ENCODE results near the gene SPATA3.

DNA sequence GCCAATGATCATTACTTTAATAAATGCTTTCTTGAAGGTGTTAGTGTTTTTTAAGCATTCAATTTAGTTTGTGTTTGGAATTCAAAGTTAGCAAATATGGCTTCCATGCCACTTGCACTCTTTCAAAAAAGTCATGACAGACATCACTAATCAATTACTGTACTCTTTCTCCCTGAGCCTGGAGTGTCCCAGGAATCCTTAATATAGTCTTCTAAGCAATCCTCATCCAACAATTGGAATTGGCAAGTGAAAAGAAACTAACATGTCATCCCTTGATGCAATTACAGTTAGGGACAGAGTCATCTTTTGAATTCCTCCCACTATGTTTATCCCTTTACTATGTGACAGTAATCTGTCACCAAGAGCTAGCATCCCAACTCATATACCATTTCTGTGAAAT lies 41.2 kb upstream of the SPATA3 start:
- TF ChIP-seq, protein P1, sequence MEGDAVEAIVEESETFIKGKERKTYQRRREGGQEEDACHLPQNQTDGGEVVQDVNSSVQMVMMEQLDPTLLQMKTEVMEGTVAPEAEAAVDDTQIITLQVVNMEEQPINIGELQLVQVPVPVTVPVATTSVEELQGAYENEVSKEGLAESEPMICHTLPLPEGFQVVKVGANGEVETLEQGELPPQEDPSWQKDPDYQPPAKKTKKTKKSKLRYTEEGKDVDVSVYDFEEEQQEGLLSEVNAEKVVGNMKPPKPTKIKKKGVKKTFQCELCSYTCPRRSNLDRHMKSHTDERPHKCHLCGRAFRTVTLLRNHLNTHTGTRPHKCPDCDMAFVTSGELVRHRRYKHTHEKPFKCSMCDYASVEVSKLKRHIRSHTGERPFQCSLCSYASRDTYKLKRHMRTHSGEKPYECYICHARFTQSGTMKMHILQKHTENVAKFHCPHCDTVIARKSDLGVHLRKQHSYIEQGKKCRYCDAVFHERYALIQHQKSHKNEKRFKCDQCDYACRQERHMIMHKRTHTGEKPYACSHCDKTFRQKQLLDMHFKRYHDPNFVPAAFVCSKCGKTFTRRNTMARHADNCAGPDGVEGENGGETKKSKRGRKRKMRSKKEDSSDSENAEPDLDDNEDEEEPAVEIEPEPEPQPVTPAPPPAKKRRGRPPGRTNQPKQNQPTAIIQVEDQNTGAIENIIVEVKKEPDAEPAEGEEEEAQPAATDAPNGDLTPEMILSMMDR (IDR thresholded peaks at IDR 0.05), result no peak
- TF ChIP-seq POLR2A (IDR thresholded peaks at IDR 0.05), result no peak
